ENCODE data around the gene PEAR1.

PEAR1 gene

GRCh38 chr1:156862997-156863599 lies 30.4 kb upstream of the PEAR1 start:
- peaks cover 15% of the 10 kb centered on the region for H3K27me3 ChIP-seq (ENCODE audit: control insufficient read depth, insufficient read depth, low read length)
- no peaks in the 10 kb centered on the region for H3K9me3 ChIP-seq (ENCODE audit: control insufficient read depth, low read length)
- no peak overlapping the region for H3K27ac ChIP-seq
- TF ChIP-seq, protein P1, sequence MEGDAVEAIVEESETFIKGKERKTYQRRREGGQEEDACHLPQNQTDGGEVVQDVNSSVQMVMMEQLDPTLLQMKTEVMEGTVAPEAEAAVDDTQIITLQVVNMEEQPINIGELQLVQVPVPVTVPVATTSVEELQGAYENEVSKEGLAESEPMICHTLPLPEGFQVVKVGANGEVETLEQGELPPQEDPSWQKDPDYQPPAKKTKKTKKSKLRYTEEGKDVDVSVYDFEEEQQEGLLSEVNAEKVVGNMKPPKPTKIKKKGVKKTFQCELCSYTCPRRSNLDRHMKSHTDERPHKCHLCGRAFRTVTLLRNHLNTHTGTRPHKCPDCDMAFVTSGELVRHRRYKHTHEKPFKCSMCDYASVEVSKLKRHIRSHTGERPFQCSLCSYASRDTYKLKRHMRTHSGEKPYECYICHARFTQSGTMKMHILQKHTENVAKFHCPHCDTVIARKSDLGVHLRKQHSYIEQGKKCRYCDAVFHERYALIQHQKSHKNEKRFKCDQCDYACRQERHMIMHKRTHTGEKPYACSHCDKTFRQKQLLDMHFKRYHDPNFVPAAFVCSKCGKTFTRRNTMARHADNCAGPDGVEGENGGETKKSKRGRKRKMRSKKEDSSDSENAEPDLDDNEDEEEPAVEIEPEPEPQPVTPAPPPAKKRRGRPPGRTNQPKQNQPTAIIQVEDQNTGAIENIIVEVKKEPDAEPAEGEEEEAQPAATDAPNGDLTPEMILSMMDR (IDR thresholded peaks at IDR 0.05): no peak
- H3K79me2 ChIP-seq: no peaks in the 10 kb centered on the region
- no peak overlapping the region for H3K9ac ChIP-seq
- H3K4me1 ChIP-seq: no peaks in the 10 kb centered on the region
- H3K4me3 ChIP-seq (ENCODE audit: low read depth, low read length): no peak overlapping the region
- H3K4me2 ChIP-seq (ENCODE audit: low read length): no peak overlapping the region
- H3K36me3 ChIP-seq (ENCODE audit: control insufficient read depth, insufficient read depth, low read length): no peaks in the 10 kb centered on the region
- no peak overlapping the region for H2AFZ ChIP-seq

DNA sequence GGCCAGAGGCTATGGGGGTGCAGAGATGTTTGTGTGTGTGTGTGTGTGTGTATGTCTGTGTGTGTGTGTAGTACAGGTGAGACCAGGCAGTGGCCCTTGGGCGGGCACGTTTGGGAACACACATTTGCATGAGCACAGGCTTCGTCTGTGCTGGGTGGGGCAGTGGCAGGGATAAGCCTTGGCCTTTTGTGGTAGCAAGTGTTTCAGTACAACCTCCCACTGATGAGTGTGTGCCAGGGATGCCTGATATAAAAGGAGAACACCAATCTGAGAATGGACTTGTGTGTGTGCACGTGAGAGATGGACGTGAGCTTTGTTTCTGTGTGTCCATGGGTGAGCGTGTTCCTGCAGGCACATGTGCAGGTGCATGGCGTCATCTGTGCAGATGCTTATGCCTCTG lies 29.9 kb upstream of the PEAR1 start:
- no peaks in the 10 kb centered on the region for H3K9me3 ChIP-seq (ENCODE audit: control insufficient read depth, low read length)
- H3K36me3 ChIP-seq (ENCODE audit: control insufficient read depth, insufficient read depth, low read length): no peaks in the 10 kb centered on the region
- no peak overlapping the region for H3K4me2 ChIP-seq (ENCODE audit: low read length)
- H3K27me3 ChIP-seq (ENCODE audit: control insufficient read depth, insufficient read depth, low read length): peaks cover 15% of the 10 kb centered on the region
- no peak overlapping the region for H3K27ac ChIP-seq
- H2AFZ ChIP-seq: no peak overlapping the region
- no peak overlapping the region for H3K9ac ChIP-seq
- no peaks in the 10 kb centered on the region for H3K79me2 ChIP-seq
- H3K4me3 ChIP-seq (ENCODE audit: low read depth, low read length): no peak overlapping the region
- TF ChIP-seq, protein P1 (IDR thresholded peaks at IDR 0.05): no peak
- H3K4me1 ChIP-seq: no peaks in the 10 kb centered on the region

GRCh38 chr1:156864796-156865195 lies 28.7 kb upstream of the PEAR1 start:
- Histone ChIP-seq H3K27me3 (ENCODE audit: control insufficient read depth, insufficient read depth, low read length) (peaks cover 14% of the 10 kb centered on the region), H3K9ac (no peak overlapping the region), H2AFZ (no peak overlapping the region), H3K4me2 (ENCODE audit: low read length) (no peak overlapping the region), H3K9me3 (ENCODE audit: control insufficient read depth, low read length) (no peaks in the 10 kb centered on the region), H3K79me2 (no peaks in the 10 kb centered on the region), H3K4me1 (no peaks in the 10 kb centered on the region), H3K36me3 (ENCODE audit: control insufficient read depth, insufficient read depth, low read length) (no peaks in the 10 kb centered on the region), H3K27ac (no peak overlapping the region), H3K4me3 (ENCODE audit: low read depth, low read length) (no peak overlapping the region)
- TF ChIP-seq, protein P1 (IDR thresholded peaks at IDR 0.05): no peak

GRCh38 chr1:156865258-156865657 lies 28.3 kb upstream of the PEAR1 start:
- no peaks in the 10 kb centered on the region for H3K79me2 ChIP-seq
- no peak overlapping the region for H3K4me3 ChIP-seq (ENCODE audit: low read depth, low read length)
- H3K27ac ChIP-seq: no peak overlapping the region
- H2AFZ ChIP-seq: no peak overlapping the region
- TF ChIP-seq, protein P1 (IDR thresholded peaks at IDR 0.05): no peak
- H3K9me3 ChIP-seq (ENCODE audit: control insufficient read depth, low read length): no peaks in the 10 kb centered on the region
- H3K36me3 ChIP-seq (ENCODE audit: control insufficient read depth, insufficient read depth, low read length): no peaks in the 10 kb centered on the region
- no peak overlapping the region for H3K4me2 ChIP-seq (ENCODE audit: low read length)
- no peaks in the 10 kb centered on the region for H3K4me1 ChIP-seq
- peaks cover 9% of the 10 kb centered on the region for H3K27me3 ChIP-seq (ENCODE audit: control insufficient read depth, insufficient read depth, low read length)
- no peak overlapping the region for H3K9ac ChIP-seq

- Histone ChIP-seq H3K4me3 (ENCODE audit: low read depth, low read length) (no peak overlapping the region), H3K4me1 (no peaks in the 10 kb centered on the region), H3K27ac (no peak overlapping the region), H2AFZ (no peak overlapping the region), H3K36me3 (ENCODE audit: control insufficient read depth, insufficient read depth, low read length) (no peaks in the 10 kb centered on the region), H3K9me3 (ENCODE audit: control insufficient read depth, low read length) (no peaks in the 10 kb centered on the region), H3K79me2 (no peaks in the 10 kb centered on the region), H3K27me3 (ENCODE audit: control insufficient read depth, insufficient read depth, low read length) (peaks cover 8% of the 10 kb centered on the region), H3K4me2 (ENCODE audit: low read length) (no peak overlapping the region), H3K9ac (no peak overlapping the region)
- TF ChIP-seq, protein P1 (IDR thresholded peaks at IDR 0.05): no peak
Observed at GRCh38 chr1:156865865-156866248, 27.7 kb upstream of the PEAR1 start.

Measured in parathyroid adenoma (tissue), 2 donors.